ENCODE measurements around the gene ZCCHC4. TPM values are rescaled to one million over a fixed set of nuclear protein-coding genes. Genes with fewer than 3 reads are reported as not detected.
A peak's percentile ranks its signal among the peaks of the same experiment; 100 is the strongest.

The ZCCHC4 gene, protein sequence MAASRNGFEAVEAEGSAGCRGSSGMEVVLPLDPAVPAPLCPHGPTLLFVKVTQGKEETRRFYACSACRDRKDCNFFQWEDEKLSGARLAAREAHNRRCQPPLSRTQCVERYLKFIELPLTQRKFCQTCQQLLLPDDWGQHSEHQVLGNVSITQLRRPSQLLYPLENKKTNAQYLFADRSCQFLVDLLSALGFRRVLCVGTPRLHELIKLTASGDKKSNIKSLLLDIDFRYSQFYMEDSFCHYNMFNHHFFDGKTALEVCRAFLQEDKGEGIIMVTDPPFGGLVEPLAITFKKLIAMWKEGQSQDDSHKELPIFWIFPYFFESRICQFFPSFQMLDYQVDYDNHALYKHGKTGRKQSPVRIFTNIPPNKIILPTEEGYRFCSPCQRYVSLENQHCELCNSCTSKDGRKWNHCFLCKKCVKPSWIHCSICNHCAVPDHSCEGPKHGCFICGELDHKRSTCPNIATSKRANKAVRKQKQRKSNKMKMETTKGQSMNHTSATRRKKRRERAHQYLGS
- total RNA-seq (8.4 TPM), polyA plus RNA-seq (ENCODE audit: insufficient read depth, low read depth, low replicate concordance) (4.3 TPM)
- long read RNA-seq, donor 1, partial matches to known transcripts: 0 of 3 reads
- long read RNA-seq, donor 1, other reads (novel, unspliced or antisense): 0 of 3 reads
- long read RNA-seq, donor 2, partial matches to known transcripts: 0 of 3 reads
- long read RNA-seq, donor 2, other reads (novel, unspliced or antisense): 0 of 3 reads
- long read RNA-seq, donor 3, transcript ZCCHC4-201 (13 exons, 2,785 nt): major isoform, 5 of 5 reads
- long read RNA-seq, donor 3, partial matches to known transcripts: 0 of 5 reads
- long read RNA-seq, donor 3, other reads (novel, unspliced or antisense): 0 of 5 reads
- long read RNA-seq, donor 4, partial matches to known transcripts: 0 of 3 reads
- long read RNA-seq, donor 4, other reads (novel, unspliced or antisense): 0 of 3 reads
- long read RNA-seq, donor 5: 0 reads
- long read RNA-seq, donor 6, partial matches to known transcripts: 0 of 2 reads
- long read RNA-seq, donor 6, other reads (novel, unspliced or antisense): 0 of 2 reads
- long read RNA-seq, donor 7, partial matches to known transcripts: 2 of 9 reads
- long read RNA-seq, donor 7, other reads (novel, unspliced or antisense): 4 of 9 reads
- long read RNA-seq, donor 8, partial matches to known transcripts: 0 of 3 reads
- long read RNA-seq, donor 8, other reads (novel, unspliced or antisense): 0 of 3 reads
- long read RNA-seq, donor 9, partial matches to known transcripts: 0 of 1 reads
- long read RNA-seq, donor 9, other reads (novel, unspliced or antisense): 0 of 1 reads
- long read RNA-seq, donor 10: 0 reads

DNA sequence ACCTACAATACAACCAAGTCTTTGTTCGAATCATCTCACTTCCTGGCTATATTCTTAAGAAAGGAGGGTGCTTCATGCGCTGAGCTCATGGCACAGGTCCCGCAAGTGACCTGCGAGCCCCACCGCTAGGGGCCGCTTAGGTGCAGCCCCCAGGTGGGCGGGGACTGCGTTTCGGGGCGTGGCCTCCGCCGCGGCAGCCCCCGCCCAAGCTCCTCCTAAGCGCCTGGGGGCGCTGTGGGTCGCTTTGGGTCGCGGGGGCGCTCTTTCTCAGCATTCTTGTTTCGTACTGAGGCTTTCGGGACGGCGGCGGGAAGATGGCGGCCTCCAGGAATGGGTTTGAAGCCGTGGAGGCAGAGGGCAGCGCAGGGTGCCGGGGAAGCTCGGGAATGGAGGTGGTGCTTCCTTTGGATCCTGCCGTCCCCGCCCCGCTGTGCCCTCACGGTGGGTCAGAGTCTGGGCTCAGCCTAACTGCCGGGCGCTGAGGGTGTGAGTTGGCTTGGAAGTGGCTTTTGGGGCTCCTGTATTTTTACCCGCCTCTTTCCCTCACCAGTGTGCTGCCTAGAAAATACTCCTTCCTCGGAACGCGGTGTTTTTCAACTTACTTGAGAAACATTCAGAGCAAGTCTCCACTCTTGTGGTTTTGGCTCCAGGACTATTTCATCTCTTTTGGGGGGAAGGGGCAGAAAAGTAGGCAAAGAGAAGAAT is at the start of gene ZCCHC4:
Gene ZCCHC4 (plus strand): TSS at position 279 of the 705 bp plus-strand sequence. CDS start 36 bp downstream, at position 315.
- H3K9ac ChIP-seq (ENCODE audit: low read length in 3 of 3): peak within 1 kb of the TSS; percentile 28 to 78 (median 69)
- H3K4me3 ChIP-seq (ENCODE audit: low read length in 3 of 3): peak within 1 kb of the TSS; percentile 66 to 92 (median 87)
- peak within 1 kb of the TSS in 1 of 2 donors; percentile 66 for H3K27ac ChIP-seq (ENCODE audit: low read depth in 2 of 2, low read length in 2 of 2)
- DNase-seq (peak; percentile 92 to 96 (median 95)), FAIRE-seq (no peak)
- H3K9me3 ChIP-seq (ENCODE audit: control insufficient read depth in 2 of 3, insufficient read depth in 1 of 3, low read length in 3 of 3): no peaks in the 10 kb centered on the region
- peaks cover 0 to 4% (median 0%) of the 10 kb centered on the region in 3 donors for H3K36me3 ChIP-seq (ENCODE audit: control insufficient read depth in 2 of 3, insufficient read depth in 3 of 3, low read length in 3 of 3)
- no peaks in the 10 kb centered on the region for H3K4me1 ChIP-seq (ENCODE audit: control insufficient read depth in 2 of 3, insufficient read depth in 2 of 3, low read depth in 1 of 3, low read length in 3 of 3)
- intact Hi-C loops (cut with DNase I): no loop called here
- TF ChIP-seq, protein P1, sequence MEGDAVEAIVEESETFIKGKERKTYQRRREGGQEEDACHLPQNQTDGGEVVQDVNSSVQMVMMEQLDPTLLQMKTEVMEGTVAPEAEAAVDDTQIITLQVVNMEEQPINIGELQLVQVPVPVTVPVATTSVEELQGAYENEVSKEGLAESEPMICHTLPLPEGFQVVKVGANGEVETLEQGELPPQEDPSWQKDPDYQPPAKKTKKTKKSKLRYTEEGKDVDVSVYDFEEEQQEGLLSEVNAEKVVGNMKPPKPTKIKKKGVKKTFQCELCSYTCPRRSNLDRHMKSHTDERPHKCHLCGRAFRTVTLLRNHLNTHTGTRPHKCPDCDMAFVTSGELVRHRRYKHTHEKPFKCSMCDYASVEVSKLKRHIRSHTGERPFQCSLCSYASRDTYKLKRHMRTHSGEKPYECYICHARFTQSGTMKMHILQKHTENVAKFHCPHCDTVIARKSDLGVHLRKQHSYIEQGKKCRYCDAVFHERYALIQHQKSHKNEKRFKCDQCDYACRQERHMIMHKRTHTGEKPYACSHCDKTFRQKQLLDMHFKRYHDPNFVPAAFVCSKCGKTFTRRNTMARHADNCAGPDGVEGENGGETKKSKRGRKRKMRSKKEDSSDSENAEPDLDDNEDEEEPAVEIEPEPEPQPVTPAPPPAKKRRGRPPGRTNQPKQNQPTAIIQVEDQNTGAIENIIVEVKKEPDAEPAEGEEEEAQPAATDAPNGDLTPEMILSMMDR (IDR thresholded peaks at IDR 0.05; ENCODE audit: borderline replicate concordance, extremely low read depth, insufficient read depth): peak; percentile 95
- H3K27me3 ChIP-seq (ENCODE audit: control insufficient read depth, insufficient read depth, low read length): no peaks in the 10 kb centered on the region

DNA sequence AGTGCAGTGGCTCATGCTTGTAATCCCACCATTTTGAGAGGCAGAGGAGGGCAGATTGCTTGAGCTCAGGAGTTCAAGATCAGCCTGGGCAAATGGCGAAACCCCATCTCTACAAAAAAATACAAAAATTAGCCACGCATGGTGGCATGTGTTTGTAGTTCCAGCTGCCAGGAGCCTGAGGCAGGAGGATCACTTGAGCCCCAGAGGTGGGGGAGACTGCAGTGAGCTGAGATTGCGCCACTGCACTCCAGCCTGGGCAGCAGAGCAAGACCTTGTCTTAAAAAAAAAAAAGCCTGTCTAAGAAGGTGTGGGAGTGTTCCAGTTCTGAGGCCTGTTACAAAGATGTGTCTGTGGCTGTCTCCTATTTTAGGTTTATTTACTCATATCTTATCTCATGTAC is 40.7 kb upstream of the ZCCHC4 start:
- no peak for FAIRE-seq

DNA sequence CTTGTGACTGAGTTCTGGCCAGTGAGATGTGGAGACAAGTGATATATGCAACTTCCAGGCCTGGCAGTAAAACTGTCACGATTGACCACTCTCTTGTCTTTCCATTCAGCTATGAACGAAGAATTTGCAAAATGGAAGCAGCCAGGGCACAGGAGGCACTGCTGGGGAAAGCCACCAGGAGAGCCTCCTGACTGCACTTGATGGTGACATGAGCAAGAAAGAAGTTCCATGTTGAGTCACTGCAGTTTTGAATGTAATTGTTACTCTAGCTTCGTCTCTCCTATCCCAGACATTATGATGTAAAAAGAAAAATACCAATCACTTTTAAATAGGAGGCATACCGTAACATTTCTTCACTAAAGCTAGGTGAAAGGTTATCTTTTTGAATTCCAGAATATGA is 32.4 kb upstream of the ZCCHC4 start:
- H3K9ac ChIP-seq (ENCODE audit: low read length in 3 of 3): no peak overlapping the region
- no peaks in the 10 kb centered on the region for H3K4me1 ChIP-seq (ENCODE audit: control insufficient read depth in 2 of 3, insufficient read depth in 2 of 3, low read depth in 1 of 3, low read length in 3 of 3)
- H3K27ac ChIP-seq (ENCODE audit: low read depth in 2 of 2, low read length in 2 of 2): no peak overlapping the region
- no peaks in the 10 kb centered on the region for H3K9me3 ChIP-seq (ENCODE audit: control insufficient read depth in 2 of 3, insufficient read depth in 1 of 3, low read length in 3 of 3)
- TF ChIP-seq, protein P1 (IDR thresholded peaks at IDR 0.05; ENCODE audit: borderline replicate concordance, extremely low read depth, insufficient read depth): no peak
- H3K27me3 ChIP-seq (ENCODE audit: control insufficient read depth, insufficient read depth, low read length): no peaks in the 10 kb centered on the region
- peaks cover 0 to 3% (median 0%) of the 10 kb centered on the region in 3 donors for H3K36me3 ChIP-seq (ENCODE audit: control insufficient read depth in 2 of 3, insufficient read depth in 3 of 3, low read length in 3 of 3)
- H3K4me3 ChIP-seq (ENCODE audit: low read length in 3 of 3): no peak overlapping the region
- FAIRE-seq (no peak), DNase-seq (no peak)
- intact Hi-C loops (cut with DNase I): no loop called here

More for the DNA sequence above, 40.7 kb upstream of the ZCCHC4 start:
- no peaks in the 10 kb centered on the region for H3K36me3 ChIP-seq (ENCODE audit: control insufficient read depth in 2 of 3, insufficient read depth in 3 of 3, low read length in 3 of 3)
- no peak overlapping the region for H3K27ac ChIP-seq (ENCODE audit: low read depth in 2 of 2, low read length in 2 of 2)
- H3K27me3 ChIP-seq (ENCODE audit: control insufficient read depth, insufficient read depth, low read length): no peaks in the 10 kb centered on the region
- no peak overlapping the region for H3K4me3 ChIP-seq (ENCODE audit: low read length in 3 of 3)
- no peaks in the 10 kb centered on the region for H3K4me1 ChIP-seq (ENCODE audit: control insufficient read depth in 2 of 3, insufficient read depth in 2 of 3, low read depth in 1 of 3, low read length in 3 of 3)
- TF ChIP-seq, protein P1 (IDR thresholded peaks at IDR 0.05; ENCODE audit: borderline replicate concordance, extremely low read depth, insufficient read depth): no peak
- intact Hi-C loops (cut with DNase I): no loop called here
- H3K9me3 ChIP-seq (ENCODE audit: control insufficient read depth in 2 of 3, insufficient read depth in 1 of 3, low read length in 3 of 3): no peaks in the 10 kb centered on the region
- no peak for DNase-seq
- no peak overlapping the region for H3K9ac ChIP-seq (ENCODE audit: low read length in 3 of 3)

All from kidney (tissue), 22 donors.